GM12891 (cell line): ENCODE data around the gene GSDME.

Experiments used
- POLR2A ChIP-seq: IDR thresholded peaks from 2 replicates; pipeline ENCODE4 v1.6.1; 2011; ENCODE audit warnings: low read depth, low read length, control low read depth
- POLR2AphosphoS5 ChIP-seq: IDR thresholded peaks from 2 replicates; pipeline ENCODE4 v1.6.1; 2011; ENCODE audit warnings: low read depth, low read length, control low read depth
- SPI1 ChIP-seq: IDR thresholded peaks from 2 replicates; pipeline ENCODE4 v1.6.1; 2011; ENCODE audit warnings: low read depth, low read length, control low read depth
- TAF1 ChIP-seq: IDR thresholded peaks from 2 replicates; pipeline ENCODE4 v1.6.1; 2011; ENCODE audit warnings: low read depth, low read length, control low read depth

- TF ChIP-seq SPI1 (no peak), POLR2A (no peak; the same call in 1 of the 2 replicates), TAF1 (no peak), POLR2AphosphoS5 (no peak)
Observed at GRCh38 chr7:24700521-24701260, 56.6 kb downstream of the GSDME start.
